Right atrium auricular region (tissue), 2 donors: ENCODE measurements around the gene BACE2. TPM values are rescaled to one million over a fixed set of nuclear protein-coding genes. Genes with fewer than 3 reads are reported as not detected.
A peak's percentile ranks its signal among the peaks of the same experiment; 100 is the strongest.

ENCODE experiments used
- DNase-seq: peaks from one replicate; pipeline ENCODE4 v3.0.0-alpha.2; 2019; ENCODE audit warnings: low spot score
- H3K27ac ChIP-seq, 2 donors: fragments of 200-600 bp; sonication (generic); 1 replicate in 1 of 2; 2 replicates in 1 of 2; pipeline ENCODE4 v1.5.1; 2016 to 2019
- H3K27me3 ChIP-seq, 2 donors: fragments of 200-600 bp; sonication (generic); one replicate each; pipeline versions ENCODE4 v1.5.1 to v1.6.0; 2017 to 2019
- H3K36me3 ChIP-seq: fragments of 200-600 bp; sonication (generic); one replicate; pipeline ENCODE4 v1.5.1; 2016
- H3K4me1 ChIP-seq, 2 donors: fragments of 200-600 bp; sonication (generic); one replicate each; pipeline versions ENCODE4 v1.5.1 to v1.6.0; 2017 to 2019
- H3K4me3 ChIP-seq, 2 donors: fragments of 200-600 bp; sonication (generic); 1 replicate in 1 of 2; 2 replicates in 1 of 2; pipeline ENCODE4 v1.5.1; 2017 to 2019; ENCODE audit warnings: mild to moderate bottlenecking in 1 of 2, moderate library complexity in 1 of 2
- H3K9me3 ChIP-seq, 2 donors: fragments of 200-600 bp; sonication (generic); one replicate each; pipeline ENCODE4 v1.5.1; 2019
- CTCF ChIP-seq, 2 donors: fragments of 200-600 bp; sonication (generic); IDR thresholded peaks; one replicate each; pipeline ENCODE4 v1.5.1; 2019; ENCODE audit warnings: antibody characterized with exemption in 2 of 2
- total RNA-seq, 2 donors: library from RNA; depleted of rRNA; stranded (reverse); fragments of >200 nt; gene quantifications; one replicate each; pipeline ENCODE4 v1.1.0, GENCODE V29; 2016

BACE2 gene
- total RNA-seq, 2 donors from 2014 or later = 23.7 to 50.3 TPM

- Histone ChIP-seq H3K9me3 (no peaks in the 10 kb centered on the region), H3K27me3 (no peaks in the 10 kb centered on the region), H3K4me3 (no peak overlapping the region), H3K27ac (no peak overlapping the region), H3K36me3 (no peaks in the 10 kb centered on the region), H3K4me1 (peaks cover 0 to 12% of the 10 kb centered on the region in 2 donors)
- DNase-seq = no peak
- no peak for TF ChIP-seq CTCF (IDR thresholded peaks at IDR 0.05)
Measured at GRCh38 chr21:41201385-41201784, 33.4 kb downstream of the BACE2 start.

GRCh38 chr21:41204736-41205135 lies 36.8 kb downstream of the BACE2 start:
- Histone ChIP-seq H3K27me3 (no peaks in the 10 kb centered on the region), H3K4me3 (no peak overlapping the region), H3K4me1 (peaks cover 0 to 28% of the 10 kb centered on the region in 2 donors), H3K27ac (no peak overlapping the region), H3K36me3 (no peaks in the 10 kb centered on the region), H3K9me3 (no peaks in the 10 kb centered on the region)
- no peak for DNase-seq
- no peak for TF ChIP-seq CTCF (IDR thresholded peaks at IDR 0.05)

- Histone ChIP-seq H3K36me3 (no peaks in the 10 kb centered on the region), H3K27me3 (no peaks in the 10 kb centered on the region), H3K9me3 (no peaks in the 10 kb centered on the region), H3K4me3 (peak overlapping the region in 1 of 2 donors; percentile 19), H3K27ac (peak overlapping the region; percentile 80 to 82), H3K4me1 (peaks cover 0 to 39% of the 10 kb centered on the region in 2 donors)
- no peak for TF ChIP-seq CTCF (IDR thresholded peaks at IDR 0.05)
- DNase-seq = peak; percentile 87
Measured at GRCh38 chr21:41207401-41208375, 39.7 kb downstream of the BACE2 start.

GRCh38 chr21:41208376-41208763 lies 40.4 kb downstream of the BACE2 start:
- no peak for TF ChIP-seq CTCF (IDR thresholded peaks at IDR 0.05)
- no peaks in the 10 kb centered on the region for H3K36me3 ChIP-seq
- no peak overlapping the region for H3K4me3 ChIP-seq
- no peaks in the 10 kb centered on the region for H3K9me3 ChIP-seq
- H3K27me3 ChIP-seq = no peaks in the 10 kb centered on the region
- H3K27ac ChIP-seq = peak overlapping the region; percentile 80 to 82
- no peak for DNase-seq
- H3K4me1 ChIP-seq = peaks cover 0 to 39% of the 10 kb centered on the region in 2 donors

GRCh38 chr21:41209016-41209619 lies 41.2 kb downstream of the BACE2 start:
- H3K9me3 ChIP-seq = no peaks in the 10 kb centered on the region
- peak overlapping the region in 1 of 2 donors; percentile 80 for H3K27ac ChIP-seq
- TF ChIP-seq CTCF (IDR thresholded peaks at IDR 0.05) = no peak
- H3K4me1 ChIP-seq = peaks cover 0 to 39% of the 10 kb centered on the region in 2 donors
- H3K36me3 ChIP-seq = no peaks in the 10 kb centered on the region
- no peak overlapping the region for H3K4me3 ChIP-seq
- no peak for DNase-seq
- no peaks in the 10 kb centered on the region for H3K27me3 ChIP-seq
